B cell (primary cell): ENCODE data around the gene CCBE1. TPM values are rescaled to one million over a fixed set of nuclear protein-coding genes. Genes with fewer than 3 reads are reported as not detected.

Experiments used
- ATAC-seq: fragments of 200-7000 bp; cut with Tn5 transposase; one replicate; pipeline ENCODE4 v1.10.0; 2021; ENCODE audit warnings: low read depth, mild to moderate bottlenecking, moderate number of reproducible peaks, moderate library complexity
- CTCF ChIA-PET: fragments of 350-600 bp; sonication (Branson Sonifier 250); formaldehyde crosslinking; loops from one replicate; lab custom pipeline; 2021; ENCODE audit warnings: antibody characterized with exemption, inconsistent platforms; lab: Charles Lee
- POLR2A ChIA-PET: fragments of 350-600 bp; sonication (Branson Sonifier 250); formaldehyde crosslinking; loops from one replicate; lab custom pipeline; 2021; ENCODE audit warnings: antibody characterized with exemption; lab: Charles Lee
- DNase-seq: peaks from one replicate; pipeline ENCODE4 v3.0.0; 2013
- H2AFZ ChIP-seq: 2 replicates; pipeline ENCODE4 v1.6.1; 2012; ENCODE audit warnings: mild to moderate bottlenecking, low read depth, low read length; ENCODE audit not compliant: insufficient read depth, poor library complexity, severe bottlenecking
- H3K27ac ChIP-seq, 2 donors: 1 replicate in 1 of 2; 2 replicates in 1 of 2; pipeline ENCODE4 v1.5.1; 2012 to 2013; ENCODE audit warnings: low read length in 2 of 2, mild to moderate bottlenecking in 2 of 2, moderate library complexity in 1 of 2
- H3K27me3 ChIP-seq, 4 experiments: fragments of 200-600 bp in 1 of 4; sonication (generic) in 1 of 4; replicated peaks in 1 of 4; 1 replicate in 2 of 4; 2 replicates in 2 of 4; pipeline versions ENCODE4 v1.6.1 to v1.7.0; 2013 to 2016; ENCODE audit warnings: low read length in 3 of 4, mild to moderate bottlenecking in 2 of 4, mixed read lengths in 1 of 4, moderate library complexity in 1 of 4; ENCODE audit not compliant: insufficient read depth in 4 of 4, control insufficient read depth in 3 of 4; ENCODE audit errors: control extremely low read depth in 1 of 4
- H3K36me3 ChIP-seq, 2 experiments: replicated peaks in 1 of 2; 1 replicate in 1 of 2; 2 replicates in 1 of 2; pipeline versions ENCODE4 v1.6.1 to v1.7.1; 2013; ENCODE audit warnings: low read length in 1 of 2; ENCODE audit not compliant: insufficient read depth in 2 of 2, control insufficient read depth in 1 of 2; ENCODE audit errors: control extremely low read depth in 1 of 2, extremely low read depth in 1 of 2
- H3K4me1 ChIP-seq, 2 donors: fragments of 200-600 bp in 1 of 2; sonication (generic) in 1 of 2; 1 replicate in 1 of 2; 2 replicates in 1 of 2; pipeline versions ENCODE4 v1.5.1 to v1.6.1; 2013 to 2017; ENCODE audit warnings: low read length in 2 of 2; ENCODE audit not compliant: control insufficient read depth in 2 of 2, insufficient read depth in 2 of 2
- H3K4me2 ChIP-seq: replicated peaks from 2 replicates; pipeline ENCODE3; 2012; ENCODE audit warnings: mild to moderate bottlenecking, low read depth, low read length; ENCODE audit not compliant: poor library complexity, severe bottlenecking
- H3K4me3 ChIP-seq, 5 experiments: fragments of 200-600 bp in 1 of 5; sonication (generic) in 1 of 5; 1 replicate in 3 of 5; 2 replicates in 2 of 5; pipeline versions ENCODE4 v1.5.1 to v1.7.0; 2011 to 2016; ENCODE audit warnings: low read length in 4 of 5, mild to moderate bottlenecking in 4 of 5, low read depth in 2 of 5, control low read depth in 1 of 5, moderate library complexity in 1 of 5; ENCODE audit not compliant: insufficient read depth in 1 of 5; ENCODE audit errors: control extremely low read depth in 1 of 5, extremely low read depth in 1 of 5
- H3K79me2 ChIP-seq: fragments of 200-600 bp; sonication (generic); one replicate; pipeline ENCODE4 v1.6.0; 2016; ENCODE audit warnings: low read length; ENCODE audit not compliant: control insufficient read depth, insufficient read depth
- H3K9ac ChIP-seq: fragments of 200-600 bp; sonication (generic); 2 replicates; pipeline ENCODE4 v1.6.1; 2017; ENCODE audit warnings: mild to moderate bottlenecking, low read length, moderate library complexity
- H3K9me3 ChIP-seq, 3 donors: one replicate each; pipeline versions ENCODE4 v1.6.1 to v1.7.1; 2013; ENCODE audit warnings: low read length in 2 of 3; ENCODE audit not compliant: control insufficient read depth in 2 of 3, insufficient read depth in 1 of 3; ENCODE audit errors: control extremely low read depth in 1 of 3
- H4K20me1 ChIP-seq: 2 replicates; pipeline ENCODE4 v1.6.0; 2012; ENCODE audit warnings: mild to moderate bottlenecking, low read length; ENCODE audit not compliant: insufficient read depth, control insufficient read depth, poor library complexity, severe bottlenecking
- H3K27ac Mint-ChIP-seq: one replicate; pipeline ENCODE4 v1.8.0; 2021; ENCODE audit warnings: mixed read lengths
- H3K27me3 Mint-ChIP-seq: one replicate; pipeline ENCODE4 v1.8.0; 2021; ENCODE audit warnings: mixed read lengths
- H3K4me1 Mint-ChIP-seq: one replicate; pipeline ENCODE4 v1.8.0; 2021; ENCODE audit warnings: mixed read lengths
- H3K4me3 Mint-ChIP-seq: one replicate; pipeline ENCODE4 v1.8.0; 2021; ENCODE audit warnings: mixed read lengths
- H3K9me3 Mint-ChIP-seq: one replicate; pipeline ENCODE4 v1.8.0; 2022; ENCODE audit warnings: mixed read lengths; ENCODE audit not compliant: insufficient read depth
- EZH2 ChIP-seq: IDR thresholded peaks from 2 replicates; pipeline ENCODE4 v1.6.1; 2012; ENCODE audit warnings: borderline replicate concordance, low read depth, mild to moderate bottlenecking, moderate library complexity, low read length; ENCODE audit not compliant: insufficient read depth, poor library complexity, severe bottlenecking
- WGBS: methylation state at CpG from one replicate; pipeline ENCODE4 v1.1.5; 2013; ENCODE audit warnings: missing lambda C conversion rate; ENCODE audit not compliant: insufficient coverage; 5-methylcytosine and 5-hydroxymethylcytosine counted together
- intact Hi-C: fragments of 100-400 bp; cut with micrococcal nuclease; formaldehyde crosslinking; loops from one replicate; pipeline ENCODE4 v1.10.0; 2022
- polyA plus RNA-seq: library from polyadenylated mRNA; depleted of rRNA; stranded (reverse); fragments of >200 nt; gene quantifications from 2 replicates; pipeline ENCODE4 v1.2.3, GENCODE V29; 2012
- total RNA-seq, 2 donors: library from RNA; stranded (reverse); fragments of 120-200 nt in 1 of 2; gene quantifications; 1 replicate in 1 of 2; 2 replicates in 1 of 2; pipeline versions ENCODE4 v1.2.3 to v1.2.4, GENCODE V29; 2013 to 2022
- TF ChIP-seq, protein P1 (sequence below): fragments of 200-600 bp; IDR thresholded peaks from one replicate; pipeline ENCODE4 v1.8.0; 2022; ENCODE audit warnings: antibody characterized with exemption, mild to moderate bottlenecking

CCBE1 gene
- total and polyA plus RNA-seq, 2 donors (not counting 1 experiment from before 2014, with no cell fraction given): not detected

DNA sequence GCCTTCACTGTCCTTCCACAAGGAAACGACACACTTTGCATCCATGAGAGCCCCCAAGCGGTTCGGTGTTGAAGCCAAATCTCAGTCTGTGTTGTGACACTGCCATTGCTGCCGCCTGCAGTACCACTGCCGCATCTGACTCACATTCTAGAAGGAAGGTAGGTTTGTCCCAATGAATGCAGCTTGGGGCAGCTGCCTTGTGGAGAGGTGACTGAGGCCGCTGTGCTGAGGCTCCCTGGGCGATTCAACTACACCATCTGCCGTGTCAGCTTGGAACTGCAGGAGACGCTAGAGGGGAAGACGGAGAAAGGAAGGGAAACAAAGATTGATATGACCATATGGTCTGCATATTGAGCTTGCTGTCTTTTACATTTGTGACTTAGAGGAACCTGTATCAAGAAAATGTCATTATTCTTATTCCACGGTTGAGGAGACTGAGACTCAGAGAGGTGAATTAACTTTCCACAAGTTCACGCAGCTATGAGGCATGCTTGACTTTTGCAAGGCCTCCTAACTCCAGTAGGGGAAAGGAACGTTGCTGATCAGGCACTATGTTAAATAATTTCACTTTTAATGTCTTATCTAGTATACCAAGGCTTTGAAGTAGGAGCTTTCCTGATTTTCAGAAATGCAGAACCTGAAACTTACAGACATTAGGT lies 294.7 kb downstream of the CCBE1 start:
- no peaks in the 10 kb centered on the region for H3K4me1 Mint-ChIP-seq
- H3K27me3 ChIP-seq: no peaks in the 10 kb centered on the region
- WGBS: 7% methylated on average over 9 of the region's 13 CpGs
- no peak overlapping the region for H3K4me3 ChIP-seq
- H3K27me3 Mint-ChIP-seq: peaks cover 9% of the 10 kb centered on the region
- intact Hi-C loops: loop anchor here (2.0 kb wide), 2 partner anchors 318 to 622 kb away; no protein-coding TSS in a partner anchor
- CTCF ChIA-PET: interaction anchor here (0.6 to 4.7 kb wide), 31 partner anchors 11 to 1684 kb away, joined by 3 to 84 read pairs (median 5); partner anchors contain the start of gene CPLX4
- no peak overlapping the region for H3K4me3 Mint-ChIP-seq
- DNase-seq (peak; percentile 71), ATAC-seq (peak; percentile 91)
- H3K79me2 ChIP-seq: no peaks in the 10 kb centered on the region
- peak overlapping the region; percentile 18 for H2AFZ ChIP-seq
- POLR2A ChIA-PET: no interaction called here
- no peaks in the 10 kb centered on the region for H3K36me3 ChIP-seq
- no peak overlapping the region for H3K27ac Mint-ChIP-seq
- H3K9ac ChIP-seq: no peak overlapping the region
- TF ChIP-seq EZH2: no peak
- TF ChIP-seq, protein P1, sequence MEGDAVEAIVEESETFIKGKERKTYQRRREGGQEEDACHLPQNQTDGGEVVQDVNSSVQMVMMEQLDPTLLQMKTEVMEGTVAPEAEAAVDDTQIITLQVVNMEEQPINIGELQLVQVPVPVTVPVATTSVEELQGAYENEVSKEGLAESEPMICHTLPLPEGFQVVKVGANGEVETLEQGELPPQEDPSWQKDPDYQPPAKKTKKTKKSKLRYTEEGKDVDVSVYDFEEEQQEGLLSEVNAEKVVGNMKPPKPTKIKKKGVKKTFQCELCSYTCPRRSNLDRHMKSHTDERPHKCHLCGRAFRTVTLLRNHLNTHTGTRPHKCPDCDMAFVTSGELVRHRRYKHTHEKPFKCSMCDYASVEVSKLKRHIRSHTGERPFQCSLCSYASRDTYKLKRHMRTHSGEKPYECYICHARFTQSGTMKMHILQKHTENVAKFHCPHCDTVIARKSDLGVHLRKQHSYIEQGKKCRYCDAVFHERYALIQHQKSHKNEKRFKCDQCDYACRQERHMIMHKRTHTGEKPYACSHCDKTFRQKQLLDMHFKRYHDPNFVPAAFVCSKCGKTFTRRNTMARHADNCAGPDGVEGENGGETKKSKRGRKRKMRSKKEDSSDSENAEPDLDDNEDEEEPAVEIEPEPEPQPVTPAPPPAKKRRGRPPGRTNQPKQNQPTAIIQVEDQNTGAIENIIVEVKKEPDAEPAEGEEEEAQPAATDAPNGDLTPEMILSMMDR: peak; percentile 88
- H3K4me2 ChIP-seq: no peak overlapping the region
- no peaks in the 10 kb centered on the region for H3K9me3 ChIP-seq
- no peaks in the 10 kb centered on the region for H4K20me1 ChIP-seq
- no peak overlapping the region for H3K27ac ChIP-seq
- no peaks in the 10 kb centered on the region for H3K9me3 Mint-ChIP-seq
- H3K4me1 ChIP-seq: no peaks in the 10 kb centered on the region

DNA sequence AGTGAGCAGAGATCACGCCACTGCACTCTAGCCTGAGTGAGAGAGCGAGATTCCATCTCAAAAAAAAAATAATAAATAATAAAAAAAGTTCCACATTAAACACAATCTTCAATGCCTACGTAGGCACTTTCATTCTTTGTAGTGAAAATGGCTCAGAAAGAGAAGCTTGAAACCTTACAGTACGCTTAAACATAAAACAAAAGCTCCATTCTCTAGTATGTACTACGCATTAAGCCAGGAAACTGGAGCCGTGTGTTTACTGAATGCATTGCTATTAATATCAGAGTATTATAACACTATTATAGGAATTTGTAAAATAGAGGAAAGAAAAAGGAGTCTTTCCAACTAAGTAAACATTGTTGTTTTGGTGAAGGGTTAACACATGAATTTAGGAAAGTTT lies 296.8 kb downstream of the CCBE1 start:
- ChIA-PET POLR2A (no interaction called here), CTCF (interaction anchor here (1.5 to 4.7 kb wide), 3 partner anchors 14 to 151 kb away, joined by 3 to 84 read pairs (median 5); no protein-coding TSS in a partner anchor)
- WGBS: no CpG with 5 or more reads among the region's 6 CpGs
- Mint-ChIP-seq H3K27ac (no peak overlapping the region), H3K4me1 (no peaks in the 10 kb centered on the region), H3K4me3 (no peak overlapping the region), H3K9me3 (no peaks in the 10 kb centered on the region), H3K27me3 (peaks cover 19% of the 10 kb centered on the region)
- Histone ChIP-seq H4K20me1 (no peaks in the 10 kb centered on the region), H3K9me3 (no peaks in the 10 kb centered on the region), H3K4me2 (no peak overlapping the region), H3K27me3 (peaks cover 0 to 10% (median 2%) of the 10 kb centered on the region in 4 experiments), H3K9ac (no peak overlapping the region), H2AFZ (no peak overlapping the region), H3K27ac (no peak overlapping the region), H3K4me1 (peaks cover 0 to 4% of the 10 kb centered on the region in 2 donors), H3K79me2 (no peaks in the 10 kb centered on the region), H3K36me3 (no peaks in the 10 kb centered on the region), H3K4me3 (no peak overlapping the region)
- intact Hi-C loops: no loop called here
- ATAC-seq: no peak
- no peak for DNase-seq
- TF ChIP-seq, protein P1: no peak
- TF ChIP-seq EZH2: no peak
